Esophagus muscularis mucosa (tissue), 4 donors: ENCODE data around the gene CAPZB.

ENCODE experiments used
- EP300 ChIP-seq: sonication (generic); formaldehyde crosslinking; IDR thresholded peaks from one replicate; pipeline ENCODE4 v1.6.1; 2017; ENCODE audit warnings: antibody characterized with exemption
- POLR2A ChIP-seq: fragments of 450-650 bp; IDR thresholded peaks from one replicate; pipeline ENCODE4 v1.6.1; 2017; ENCODE audit warnings: antibody characterized with exemption, moderate library complexity, mild to moderate bottlenecking, low read depth
- POLR2AphosphoS5 ChIP-seq, 2 donors: sonication (generic); formaldehyde crosslinking; IDR thresholded peaks; one replicate each; pipeline ENCODE4 v1.6.1; 2017; ENCODE audit warnings: antibody characterized with exemption in 2 of 2
- TF ChIP-seq, protein P1 (sequence below), 3 experiments: fragments of 200-600 bp in 2 of 3; fragments of 450-650 bp in 1 of 3; sonication (generic) in 2 of 3; IDR thresholded peaks; one replicate each; pipeline ENCODE4 v1.5.1; 2017 to 2019; ENCODE audit warnings: antibody characterized with exemption in 3 of 3, mild to moderate bottlenecking in 2 of 3, moderate library complexity in 1 of 3

DNA sequence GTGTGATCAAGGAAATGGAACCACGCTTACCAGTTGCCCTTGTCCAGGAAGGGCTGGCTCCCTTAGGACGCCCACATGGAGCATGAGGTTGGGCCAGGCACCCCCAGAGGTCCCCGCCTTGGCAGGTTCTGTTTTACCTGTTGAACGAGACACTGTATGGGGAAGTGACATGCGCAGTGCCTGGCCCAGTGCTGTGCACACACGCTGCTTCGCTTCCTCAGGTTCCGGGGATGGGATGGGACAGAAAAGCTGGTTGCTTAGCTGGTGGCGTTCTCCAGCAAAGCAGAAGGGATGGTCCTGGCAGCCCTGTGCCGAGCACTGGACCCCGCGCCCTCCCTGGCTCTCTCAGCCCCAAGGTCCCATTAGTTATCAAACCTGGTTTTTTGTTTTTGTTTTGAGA, 152.5 kb downstream of the CAPZB start:
- TF ChIP-seq, protein P1, sequence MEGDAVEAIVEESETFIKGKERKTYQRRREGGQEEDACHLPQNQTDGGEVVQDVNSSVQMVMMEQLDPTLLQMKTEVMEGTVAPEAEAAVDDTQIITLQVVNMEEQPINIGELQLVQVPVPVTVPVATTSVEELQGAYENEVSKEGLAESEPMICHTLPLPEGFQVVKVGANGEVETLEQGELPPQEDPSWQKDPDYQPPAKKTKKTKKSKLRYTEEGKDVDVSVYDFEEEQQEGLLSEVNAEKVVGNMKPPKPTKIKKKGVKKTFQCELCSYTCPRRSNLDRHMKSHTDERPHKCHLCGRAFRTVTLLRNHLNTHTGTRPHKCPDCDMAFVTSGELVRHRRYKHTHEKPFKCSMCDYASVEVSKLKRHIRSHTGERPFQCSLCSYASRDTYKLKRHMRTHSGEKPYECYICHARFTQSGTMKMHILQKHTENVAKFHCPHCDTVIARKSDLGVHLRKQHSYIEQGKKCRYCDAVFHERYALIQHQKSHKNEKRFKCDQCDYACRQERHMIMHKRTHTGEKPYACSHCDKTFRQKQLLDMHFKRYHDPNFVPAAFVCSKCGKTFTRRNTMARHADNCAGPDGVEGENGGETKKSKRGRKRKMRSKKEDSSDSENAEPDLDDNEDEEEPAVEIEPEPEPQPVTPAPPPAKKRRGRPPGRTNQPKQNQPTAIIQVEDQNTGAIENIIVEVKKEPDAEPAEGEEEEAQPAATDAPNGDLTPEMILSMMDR (IDR thresholded peaks at IDR 0.05): no peak
- TF ChIP-seq POLR2A (no peak), POLR2AphosphoS5 (IDR thresholded peaks at IDR 0.05) (no peak), EP300 (no peak)
